Measurements from ENCODE around the gene AKAP13.
A peak's percentile ranks its signal among the peaks of the same experiment; 100 is the strongest.

The AKAP13 gene

GRCh38 chr15:85494048-85494777, 113.8 kb downstream of the AKAP13 start:
- no peaks in the 10 kb centered on the region for H3K36me3 ChIP-seq (replicated peaks; ENCODE audit: low read depth, low read length)
- peak overlapping the region; percentile 39; the same call in 1 of the 2 replicates for H3K4me2 ChIP-seq (ENCODE audit: low read length)
- H3K9ac ChIP-seq (ENCODE audit: low read length), result no peak overlapping the region
- 0 out of 2 replicates have a peak, but pooled peaks cover 3% of the 10 kb centered on the region for H3K79me2 ChIP-seq (ENCODE audit: low read length)
- peaks cover 78% of the 10 kb centered on the region for H4K20me1 ChIP-seq (ENCODE audit: insufficient read depth, low read length)
- H3K27me3 ChIP-seq (ENCODE audit: low read depth, low read length), result peaks cover 11% of the 10 kb centered on the region
- peaks cover 43% of the 10 kb centered on the region for H3K4me1 ChIP-seq (ENCODE audit: low read length)
- TF ChIP-seq EZH2phosphoT487 (IDR thresholded peaks at IDR 0.05; ENCODE audit: low read depth) (no peak), CTCF (IDR thresholded peaks at IDR 0.05; ENCODE audit: low read depth, low read length) (no peak)
- no peaks in the 10 kb centered on the region for H3K9me3 ChIP-seq (ENCODE audit: insufficient read depth, low read length)
- H3K27ac ChIP-seq (ENCODE audit: low read length), result no peak overlapping the region
- H2AFZ ChIP-seq (ENCODE audit: low read depth, low read length), result no peak overlapping the region
- H3K4me3 ChIP-seq (ENCODE audit: low read length), result no peak overlapping the region

- H3K27me3 ChIP-seq (ENCODE audit: low read depth, low read length), result peaks cover 11% of the 10 kb centered on the region
- H3K79me2 ChIP-seq (ENCODE audit: low read length), result 0 out of 2 replicates have a peak, but pooled peaks cover 3% of the 10 kb centered on the region
- H3K36me3 ChIP-seq (replicated peaks; ENCODE audit: low read depth, low read length), result no peaks in the 10 kb centered on the region
- no peak overlapping the region for H3K9ac ChIP-seq (ENCODE audit: low read length)
- H2AFZ ChIP-seq (ENCODE audit: low read depth, low read length), result no peak overlapping the region
- no peaks in the 10 kb centered on the region for H3K9me3 ChIP-seq (ENCODE audit: insufficient read depth, low read length)
- H3K4me2 ChIP-seq (ENCODE audit: low read length), result no peak overlapping the region
- no peak for TF ChIP-seq EZH2phosphoT487 (IDR thresholded peaks at IDR 0.05; ENCODE audit: low read depth)
- TF ChIP-seq CTCF (IDR thresholded peaks at IDR 0.05; ENCODE audit: low read depth, low read length), result no peak
- peaks cover 43% of the 10 kb centered on the region for H3K4me1 ChIP-seq (ENCODE audit: low read length)
- peaks cover 78% of the 10 kb centered on the region for H4K20me1 ChIP-seq (ENCODE audit: insufficient read depth, low read length)
- no peak overlapping the region for H3K27ac ChIP-seq (ENCODE audit: low read length)
- no peak overlapping the region for H3K4me3 ChIP-seq (ENCODE audit: low read length)
Measured at GRCh38 chr15:85495096-85495495, 114.7 kb downstream of the AKAP13 start.

- Histone ChIP-seq H4K20me1 (ENCODE audit: insufficient read depth, low read length) (peaks cover 78% of the 10 kb centered on the region), H3K36me3 (replicated peaks; ENCODE audit: low read depth, low read length) (no peaks in the 10 kb centered on the region), H2AFZ (ENCODE audit: low read depth, low read length) (no peak overlapping the region), H3K9me3 (ENCODE audit: insufficient read depth, low read length) (no peaks in the 10 kb centered on the region), H3K9ac (ENCODE audit: low read length) (no peak overlapping the region), H3K4me1 (ENCODE audit: low read length) (peaks cover 43% of the 10 kb centered on the region), H3K4me3 (ENCODE audit: low read length) (no peak overlapping the region), H3K27ac (ENCODE audit: low read length) (no peak overlapping the region), H3K27me3 (ENCODE audit: low read depth, low read length) (peaks cover 12% of the 10 kb centered on the region), H3K79me2 (ENCODE audit: low read length) (peaks cover 6% of the 10 kb centered on the region; the same call in 1 of the 2 replicates), H3K4me2 (ENCODE audit: low read length) (no peak overlapping the region)
- TF ChIP-seq EZH2phosphoT487 (IDR thresholded peaks at IDR 0.05; ENCODE audit: low read depth) (no peak), CTCF (IDR thresholded peaks at IDR 0.05; ENCODE audit: low read depth, low read length) (no peak)
Measured at GRCh38 chr15:85495544-85495943, 115.1 kb downstream of the AKAP13 start.

GRCh38 chr15:85496151-85496550, 115.7 kb downstream of the AKAP13 start:
- no peak overlapping the region for H2AFZ ChIP-seq (ENCODE audit: low read depth, low read length)
- H4K20me1 ChIP-seq (ENCODE audit: insufficient read depth, low read length), result peaks cover 78% of the 10 kb centered on the region
- no peak overlapping the region for H3K4me3 ChIP-seq (ENCODE audit: low read length)
- peaks cover 18% of the 10 kb centered on the region for H3K27me3 ChIP-seq (ENCODE audit: low read depth, low read length)
- no peaks in the 10 kb centered on the region for H3K36me3 ChIP-seq (replicated peaks; ENCODE audit: low read depth, low read length)
- H3K27ac ChIP-seq (ENCODE audit: low read length), result no peak overlapping the region
- H3K9ac ChIP-seq (ENCODE audit: low read length), result no peak overlapping the region
- H3K9me3 ChIP-seq (ENCODE audit: insufficient read depth, low read length), result no peaks in the 10 kb centered on the region
- peaks cover 12% of the 10 kb centered on the region for H3K79me2 ChIP-seq (ENCODE audit: low read length)
- peaks cover 40% of the 10 kb centered on the region for H3K4me1 ChIP-seq (ENCODE audit: low read length)
- no peak for TF ChIP-seq EZH2phosphoT487 (IDR thresholded peaks at IDR 0.05; ENCODE audit: low read depth)
- TF ChIP-seq CTCF (IDR thresholded peaks at IDR 0.05; ENCODE audit: low read depth, low read length), result no peak
- no peak overlapping the region for H3K4me2 ChIP-seq (ENCODE audit: low read length)

All from OCI-LY3 (cell line).